GM21825 (cell line): ENCODE data around the gene GAS5.
"Not testable (repeated sequence)": the region's sequence is repeated elsewhere in the genome, so short reads cannot be mapped to it uniquely, and the experiment has no call there.

Experiments
- ATAC-seq: cut with Tn5 transposase; IDR thresholded peaks from one replicate; pipeline ENCODE4 v1.9.1; 2021; ENCODE audit warnings: mild to moderate bottlenecking, moderate library complexity; ENCODE audit not compliant: unreplicated experiment

The GAS5 gene

GRCh38 chr1:173867753-173868265 is at the start of gene GAS5:
Gene GAS5, minus strand, starts transcription at chr1:173867989.
- peak; percentile 75 for ATAC-seq

GRCh38 chr1:173917149-173917548 is 49.4 kb upstream of the GAS5 start, which contains the start of gene SERPINC1:
Gene SERPINC1, minus strand, starts transcription at chr1:173917327. Its CDS starts 68 bp downstream, at chr1:173917259.
- no peak for ATAC-seq

- no peak for ATAC-seq
These were observed 48.9 kb upstream of the GAS5 start for GRCh38 chr1:173916667-173917066.

DNA sequence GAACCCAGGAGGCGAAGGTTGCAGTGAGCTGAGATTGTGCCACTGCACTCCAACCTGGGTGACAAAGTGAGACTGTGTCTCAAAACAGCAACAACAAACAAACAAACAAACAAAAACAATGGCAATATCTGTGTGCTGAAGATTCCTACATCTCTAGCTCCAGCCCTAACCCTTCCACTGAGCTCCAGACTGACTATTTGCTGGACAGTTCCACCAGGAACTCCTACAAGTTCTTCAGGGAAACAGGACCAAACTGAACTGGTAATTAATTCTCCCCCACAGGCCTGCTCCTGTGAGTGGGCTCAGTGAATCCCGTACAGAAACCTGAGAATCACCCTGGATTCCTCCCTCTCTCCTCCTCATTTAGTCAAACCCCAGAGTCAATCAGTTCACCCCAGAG is 47.8 kb upstream of the GAS5 start:
- no peak for ATAC-seq

DNA sequence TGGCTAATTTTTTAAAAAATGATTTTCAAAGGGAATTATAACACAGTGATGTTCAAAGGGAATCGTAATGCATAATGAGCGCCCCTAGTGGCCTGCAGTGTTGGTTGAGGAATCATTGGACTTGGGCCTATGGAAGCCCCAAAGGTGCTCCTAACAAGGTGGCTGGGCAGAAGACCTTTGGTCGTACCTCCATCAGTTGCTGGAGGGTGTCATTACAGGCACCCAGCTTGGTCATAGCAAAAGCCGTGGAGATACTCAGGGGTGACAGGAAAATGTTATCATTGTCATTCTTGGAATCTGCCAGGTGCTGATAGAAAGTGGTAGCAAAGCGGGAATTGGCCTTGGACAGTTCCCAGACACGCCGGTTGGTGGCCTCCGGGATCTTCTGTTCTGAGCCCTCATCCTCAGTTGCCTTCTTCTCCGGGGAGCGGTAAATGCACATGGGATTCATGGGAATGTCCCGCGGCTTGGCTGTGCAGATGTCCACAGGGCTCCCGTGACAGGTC is 46.6 kb upstream of the GAS5 start:
- no peak for ATAC-seq

- ATAC-seq = no peak
These were observed 45.3 kb upstream of the GAS5 start for GRCh38 chr1:173913111-173913510.

DNA sequence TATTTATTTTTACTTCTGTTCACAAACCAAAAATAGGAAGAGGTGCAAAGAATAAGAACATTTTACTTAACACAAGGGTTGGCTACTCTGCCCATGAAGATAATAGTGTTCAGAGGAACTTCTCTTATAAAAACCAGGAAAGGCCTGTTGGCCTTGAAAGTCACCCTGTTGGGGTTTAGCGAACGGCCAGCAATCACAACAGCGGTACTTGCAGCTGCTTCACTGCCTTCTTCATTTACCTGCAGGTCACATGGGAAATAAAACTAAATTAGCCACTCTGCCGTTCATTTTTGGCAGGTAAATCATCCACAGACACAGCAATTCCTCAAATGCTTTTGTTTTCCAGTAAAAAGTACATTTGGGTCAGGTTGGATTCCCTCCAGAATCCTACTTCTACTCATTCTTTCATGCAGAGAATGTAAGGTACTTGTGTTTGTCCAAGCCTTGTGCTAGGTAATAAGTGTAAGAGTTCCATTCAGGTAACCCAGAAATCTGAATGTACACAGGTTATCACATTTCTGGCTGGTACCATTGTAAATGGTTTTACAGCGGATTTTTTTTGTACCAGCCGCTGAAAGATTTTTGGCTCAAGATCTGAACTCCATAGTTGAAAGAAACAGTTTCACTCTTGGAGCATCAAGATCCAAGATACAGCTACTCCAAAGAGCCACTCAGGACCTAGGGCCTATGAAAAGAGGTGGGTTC is 36.2 kb upstream of the GAS5 start:
- no peak for ATAC-seq

GRCh38 chr1:173900992-173901391 is 33.2 kb upstream of the GAS5 start:
- no peak for ATAC-seq

DNA sequence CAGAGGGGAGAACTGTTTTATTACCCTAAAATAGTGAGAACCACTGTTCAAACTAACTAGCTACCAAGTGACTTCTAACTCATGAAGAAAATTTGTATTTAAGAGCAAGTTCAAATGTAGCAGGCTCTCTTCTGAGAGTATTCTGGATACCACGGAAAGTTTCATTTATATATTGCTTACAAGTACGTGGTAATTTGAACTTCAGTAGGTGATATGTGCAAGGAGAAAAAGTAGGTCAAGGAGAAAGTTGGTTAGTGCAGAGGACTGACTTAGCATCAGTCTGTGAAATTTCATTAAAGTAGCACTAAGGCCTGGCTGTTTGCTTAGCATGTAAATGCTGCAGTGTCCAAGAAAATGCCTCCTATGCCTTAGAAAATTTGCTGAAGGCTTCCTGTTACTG is 32.6 kb upstream of the GAS5 start:
- ATAC-seq = no peak

- no peak for ATAC-seq
These were observed 26.4 kb upstream of the GAS5 start for GRCh38 chr1:173894189-173894588.

DNA sequence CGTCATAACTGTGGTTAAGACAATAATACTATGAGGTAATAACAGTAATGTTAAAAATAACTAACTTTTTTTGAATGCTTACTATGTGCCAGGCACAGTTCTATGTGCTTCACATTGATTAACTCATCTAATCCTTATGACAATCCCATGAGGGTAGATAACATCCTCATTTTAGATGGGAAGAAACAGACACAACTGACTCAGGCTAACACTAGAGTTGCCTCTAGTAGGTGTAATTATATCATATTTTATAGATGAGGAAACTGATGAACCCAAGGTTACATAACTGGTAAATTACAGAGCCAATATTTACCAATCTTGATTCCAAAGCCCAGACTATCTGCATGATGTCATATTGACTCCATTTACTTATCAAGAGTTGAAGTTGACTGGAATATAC is 25.8 kb upstream of the GAS5 start:
- ATAC-seq = no peak

DNA sequence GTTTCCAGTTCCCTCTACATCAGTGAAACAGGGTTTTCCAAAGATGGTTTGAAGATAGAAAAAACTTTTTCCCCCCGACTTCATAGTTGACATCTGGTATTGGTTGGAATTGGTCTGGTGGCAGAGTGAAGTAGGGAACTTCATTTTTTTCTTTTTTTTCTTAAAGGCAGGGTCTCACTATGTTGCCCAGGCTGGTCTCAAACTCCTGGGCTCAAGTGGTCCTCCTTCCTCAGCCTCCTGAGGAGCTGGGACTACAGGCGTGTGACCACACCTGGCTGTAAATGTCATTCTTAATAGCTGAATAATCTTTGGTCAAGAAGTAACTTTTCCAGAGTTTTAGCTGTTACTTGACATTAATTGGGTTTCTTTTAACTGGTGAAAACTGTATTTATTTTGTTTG is 22.1 kb upstream of the GAS5 start:
- no peak for ATAC-seq

GRCh38 chr1:173888749-173889148 is 21.0 kb upstream of the GAS5 start:
- ATAC-seq = no peak

- no peak for ATAC-seq
These were observed 19.8 kb upstream of the GAS5 start for GRCh38 chr1:173887627-173888026.

DNA sequence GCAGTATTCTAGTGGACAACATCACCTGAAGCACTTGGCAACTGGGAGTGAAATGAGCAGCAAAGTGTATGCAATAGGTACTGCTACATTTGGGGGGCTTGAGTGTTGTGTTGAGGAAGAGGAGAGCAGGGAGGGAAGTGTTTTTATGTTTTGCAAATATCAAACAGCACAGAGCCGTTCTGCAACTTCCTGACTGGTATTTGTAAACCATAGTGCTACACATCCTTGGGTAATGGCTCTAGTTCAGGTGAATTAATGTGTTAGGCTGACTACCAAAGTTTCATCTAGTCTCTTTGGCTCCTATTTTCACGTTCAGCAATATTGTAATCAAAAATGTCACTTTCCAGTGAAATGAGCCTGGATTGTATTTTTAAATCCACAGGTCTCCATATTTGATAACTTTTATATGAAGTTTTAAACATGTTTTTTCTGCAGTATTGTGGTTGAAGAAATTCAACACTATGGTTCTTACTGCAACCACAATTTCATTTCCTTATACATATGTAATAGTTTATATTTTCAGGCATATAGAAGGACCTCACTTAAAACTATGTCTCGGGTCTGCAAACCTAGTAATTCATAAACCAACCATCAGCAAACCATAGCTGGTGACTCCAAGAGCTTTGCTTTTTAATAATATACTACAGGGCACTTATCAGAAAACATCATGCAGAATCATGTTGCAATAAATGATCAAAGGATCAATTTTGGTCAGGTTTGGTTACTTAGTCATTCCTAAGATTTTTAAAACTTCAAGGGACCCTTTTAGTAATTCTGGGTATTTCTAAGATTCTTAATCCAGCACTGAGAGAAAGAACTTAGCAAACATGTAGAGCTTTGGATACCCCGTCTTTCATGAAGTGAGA is 19.2 kb upstream of the GAS5 start:
- no peak for ATAC-seq

- no peak for ATAC-seq
These were observed 16.9 kb upstream of the GAS5 start for GRCh38 chr1:173884701-173885100.

GRCh38 chr1:173881117-173881516 is 13.3 kb upstream of the GAS5 start:
- not testable (repeated sequence) for ATAC-seq

GRCh38 chr1:173878251-173878650 is 10.5 kb upstream of the GAS5 start:
- ATAC-seq = no peak

DNA sequence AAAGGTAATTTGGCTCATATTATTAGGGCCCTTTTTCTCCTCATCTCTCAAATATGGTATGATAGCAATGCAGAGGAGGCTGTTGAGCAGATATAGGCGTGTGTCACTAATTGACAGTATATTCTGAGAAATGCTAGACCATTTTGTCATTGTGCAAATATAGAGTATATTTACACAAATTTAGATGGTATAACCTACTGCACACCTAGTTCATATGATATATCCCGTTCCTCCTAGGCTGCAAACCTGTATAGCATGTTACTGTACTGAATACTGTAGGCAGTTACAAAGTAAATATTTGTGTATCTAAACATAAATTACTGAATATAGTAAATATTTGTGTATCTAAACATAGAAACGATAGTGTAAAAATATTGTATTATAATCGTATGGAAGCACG is 8.9 kb upstream of the GAS5 start:
- ATAC-seq = no peak

DNA sequence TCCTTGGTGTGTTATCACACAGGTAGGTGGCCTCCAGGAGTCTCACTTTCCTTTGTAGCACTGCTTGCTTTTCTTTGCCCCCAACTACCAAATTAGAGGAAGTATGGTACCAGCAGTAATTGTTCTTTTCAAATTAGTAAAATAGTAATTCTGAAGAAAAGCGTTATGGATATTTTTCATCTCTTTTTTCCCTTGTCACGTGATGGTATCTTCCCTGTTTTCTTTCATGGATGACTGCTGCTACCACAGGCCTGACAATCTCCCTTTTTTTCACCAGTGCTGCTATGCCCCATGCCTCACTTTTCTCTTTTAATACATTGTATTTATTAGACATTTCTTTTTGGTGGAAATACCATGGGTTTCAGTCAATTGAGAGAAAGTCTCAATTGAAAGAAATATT is 3.7 kb upstream of the GAS5 start:
- no peak for ATAC-seq

GRCh38 chr1:173871091-173871490 is 3.3 kb upstream of the GAS5 start:
- no peak for ATAC-seq
